IMR-90 (cell line): ENCODE data around the gene ASB9. TPM values are rescaled to one million over a fixed set of nuclear protein-coding genes. Genes with fewer than 3 reads are reported as not detected.

Source experiments
- ATAC-seq: fragments of 200-7000 bp; cut with Tn5 transposase; 2 replicates; pipeline ENCODE4 v1.9.1; 2020; ENCODE audit warnings: low read depth, mild to moderate bottlenecking, moderate library complexity
- BruUV-seq: library from RNA; stranded (reverse); fragments of 400-500 nt; replicated peaks from 2 replicates; lab custom pipeline; 2021; lab: Mats Ljungman, UMichigan
- CTCF ChIA-PET: fragments of 300-600 bp; formaldehyde crosslinking; extraction: SDS; loops from one replicate; lab custom pipeline; 2021; ENCODE audit warnings: antibody characterized with exemption; lab: Yijun Ruan, JAX
- POLR2A ChIA-PET: fragments of 300-600 bp; sonication (Branson Sonifier 250); formaldehyde crosslinking; loops from one replicate; lab custom pipeline; 2022; ENCODE audit warnings: antibody characterized with exemption; ENCODE audit not compliant: unreplicated experiment; lab: Charles Lee
- DNase-seq: peaks from one replicate; pipeline ENCODE4 v3.0.0; 2013
- H2AFZ ChIP-seq: replicated peaks from 2 replicates; pipeline ENCODE3; 2013; ENCODE audit warnings: low read length, mild to moderate bottlenecking; ENCODE audit not compliant: poor library complexity
- H2AK5ac ChIP-seq: 2 replicates; pipeline ENCODE4 v1.6.1; 2013; ENCODE audit warnings: low read depth, low read length, inconsistent platforms
- H2AK9ac ChIP-seq: replicated peaks from 2 replicates; pipeline ENCODE3; 2013; ENCODE audit warnings: mild to moderate bottlenecking, low read depth, low read length, moderate library complexity; ENCODE audit not compliant: poor library complexity
- H2BK120ac ChIP-seq: 2 replicates; pipeline ENCODE4 v1.6.1; 2013; ENCODE audit warnings: low read depth, low read length, inconsistent platforms
- H2BK15ac ChIP-seq: 3 replicates; pipeline ENCODE4 v1.6.1; 2013; ENCODE audit warnings: low read depth, low read length, inconsistent platforms
- H2BK20ac ChIP-seq: 2 replicates; pipeline ENCODE4 v1.6.1; 2013; ENCODE audit warnings: low read depth, mild to moderate bottlenecking, inconsistent platforms, low read length, moderate library complexity
- H2BK5ac ChIP-seq: 2 replicates; pipeline ENCODE4 v1.6.1; 2013; ENCODE audit warnings: mild to moderate bottlenecking, low read depth, low read length, inconsistent platforms; ENCODE audit not compliant: poor library complexity, severe bottlenecking
- H3K14ac ChIP-seq: replicated peaks from 2 replicates; pipeline ENCODE4 v1.6.1; 2013; ENCODE audit warnings: low read depth, low read length, inconsistent platforms
- H3K18ac ChIP-seq: 2 replicates; pipeline ENCODE4 v1.6.1; 2013; ENCODE audit warnings: low read depth, low read length, control low read depth
- H3K23ac ChIP-seq: 2 replicates; pipeline ENCODE4 v1.6.1; 2013; ENCODE audit warnings: low read depth, low read length, inconsistent platforms
- H3K27ac ChIP-seq: 2 replicates; pipeline ENCODE4 v1.5.1; 2013; ENCODE audit warnings: mild to moderate bottlenecking, control low read depth, low read length; ENCODE audit not compliant: insufficient read depth
- H3K27me3 ChIP-seq: 2 replicates; pipeline ENCODE4 v1.6.1; 2013; ENCODE audit warnings: low read length; ENCODE audit not compliant: control insufficient read depth, insufficient read depth
- H3K36me3 ChIP-seq: 2 replicates; pipeline ENCODE4 v1.6.1; 2013; ENCODE audit warnings: low read length, mixed read lengths; ENCODE audit not compliant: control insufficient read depth, insufficient read depth
- H3K4ac ChIP-seq: 2 replicates; pipeline ENCODE4 v1.6.1; 2013; ENCODE audit warnings: low read depth, low read length, inconsistent platforms
- H3K4me1 ChIP-seq: 2 replicates; pipeline ENCODE4 v1.6.1; 2013; ENCODE audit warnings: low read length, mixed read lengths; ENCODE audit not compliant: control insufficient read depth, insufficient read depth
- H3K4me2 ChIP-seq: 2 replicates; pipeline ENCODE4 v1.6.1; 2013; ENCODE audit warnings: low read depth, mild to moderate bottlenecking, control low read depth, low read length, moderate library complexity
- H3K4me3 ChIP-seq: 2 replicates; pipeline ENCODE4 v1.5.1; 2013; ENCODE audit warnings: low read depth, mild to moderate bottlenecking, control low read depth, low read length, moderate library complexity; ENCODE audit not compliant: insufficient read depth
- H3K56ac ChIP-seq: 2 replicates; pipeline ENCODE4 v1.6.1; 2013; ENCODE audit warnings: low read length, inconsistent platforms; ENCODE audit not compliant: insufficient read depth; ENCODE audit errors: extremely low read depth
- H3K79me1 ChIP-seq, 2 experiments: 2 replicates each; pipeline ENCODE4 v1.6.1; 2013; ENCODE audit warnings: low read length in 2 of 2, inconsistent platforms in 1 of 2, low read depth in 1 of 2
- H3K9ac ChIP-seq: 2 replicates; pipeline ENCODE4 v1.6.1; 2013; ENCODE audit warnings: low read depth, low read length, control low read depth
- H3K9me1 ChIP-seq: 2 replicates; pipeline ENCODE4 v1.6.1; 2013; ENCODE audit warnings: low read length, inconsistent platforms; ENCODE audit not compliant: insufficient read depth
- H3K9me3 ChIP-seq: 2 replicates; pipeline ENCODE4 v1.6.1; 2013; ENCODE audit warnings: low read length; ENCODE audit not compliant: control insufficient read depth, insufficient read depth
- H4K20me1 ChIP-seq: 2 replicates; pipeline ENCODE4 v1.6.1; 2013; ENCODE audit warnings: low read length, inconsistent platforms; ENCODE audit not compliant: insufficient read depth
- H4K5ac ChIP-seq: 2 replicates; pipeline ENCODE4 v1.6.1; 2013; ENCODE audit warnings: mild to moderate bottlenecking, low read depth, low read length, control low read depth
- H4K8ac ChIP-seq, 2 experiments: 2 replicates each; pipeline ENCODE4 v1.6.1; 2013; ENCODE audit warnings: low read depth in 2 of 2, low read length in 2 of 2, control low read depth in 1 of 2, inconsistent platforms in 1 of 2
- H4K91ac ChIP-seq: 2 replicates; pipeline ENCODE4 v1.6.1; 2013; ENCODE audit warnings: low read depth, low read length, inconsistent platforms; ENCODE audit not compliant: insufficient read depth
- BHLHE40 ChIP-seq: fragments of 150-350 bp; IDR thresholded peaks from 2 replicates; pipeline ENCODE4 v1.6.1; 2016; ENCODE audit warnings: mild to moderate bottlenecking, low read depth, low read length
- CEBPB ChIP-seq: IDR thresholded peaks from 2 replicates; pipeline ENCODE4 v1.6.1; 2012; ENCODE audit warnings: low read depth, low read length, improper control_type of control experiment
- CHD1 ChIP-seq: IDR thresholded peaks from 2 replicates; pipeline ENCODE4 v1.6.1; 2012; ENCODE audit warnings: low read depth, low read length, improper control_type of control experiment
- ELK1 ChIP-seq: fragments of 150-350 bp; IDR thresholded peaks from 2 replicates; pipeline ENCODE4 v1.6.1; 2016; ENCODE audit warnings: low read depth, mild to moderate bottlenecking, low read length, moderate library complexity, borderline replicate concordance
- FOS ChIP-seq: fragments of 150-350 bp; IDR thresholded peaks from 2 replicates; pipeline ENCODE4 v1.6.1; 2016; ENCODE audit warnings: low read depth, low read length
- MAFK ChIP-seq: IDR thresholded peaks from 2 replicates; pipeline ENCODE4 v1.6.1; 2012; ENCODE audit warnings: low read depth, low read length, improper control_type of control experiment
- MXI1 ChIP-seq: IDR thresholded peaks from 2 replicates; pipeline ENCODE4 v1.6.1; 2012; ENCODE audit warnings: low read depth, mild to moderate bottlenecking, low read length, moderate library complexity, borderline replicate concordance
- NFE2L2 ChIP-seq: fragments of 150-350 bp; IDR thresholded peaks from 2 replicates; pipeline ENCODE4 v1.6.1; 2016; ENCODE audit warnings: low read depth, mild to moderate bottlenecking, low read length
- POLR2A ChIP-seq: IDR thresholded peaks from 2 replicates; pipeline ENCODE4 v1.6.1; 2012; ENCODE audit warnings: mild to moderate bottlenecking, low read depth, low read length
- RAD21 ChIP-seq: IDR thresholded peaks from 2 replicates; pipeline ENCODE4 v1.6.1; 2012; ENCODE audit warnings: low read length, improper control_type of control experiment
- RFX5 ChIP-seq: IDR thresholded peaks from 2 replicates; pipeline ENCODE4 v1.8.0; 2012; ENCODE audit warnings: low read depth, mild to moderate bottlenecking, low read length, moderate library complexity
- SMC3 ChIP-seq: fragments of 150-350 bp; IDR thresholded peaks from 2 replicates; pipeline ENCODE4 v1.6.1; 2016; ENCODE audit warnings: low read depth, mild to moderate bottlenecking, antibody characterized with exemption, low read length, moderate library complexity
- WGBS, 2 experiments: methylation state at CpG; one replicate each; pipeline versions ENCODE4 v1.1.5 to v1.1.7; 2013; ENCODE audit warnings: missing lambda C conversion rate in 2 of 2; ENCODE audit not compliant: insufficient read length in 1 of 2; ENCODE audit errors: extremely low coverage in 2 of 2; 5-methylcytosine and 5-hydroxymethylcytosine counted together
- dilution Hi-C: fragments of 300-500 bp; cut with HindIII; formaldehyde crosslinking; loops from one replicate; pipeline ENCODE4 v1.14.3; 2018; ENCODE audit warnings: low sequenced_read_pairs; ENCODE audit not compliant: unreplicated experiment
- in situ Hi-C: fragments of 300-500 bp; cut with MboI; formaldehyde crosslinking; loops from 3 replicates; pipeline ENCODE4 v1.14.3; 2019; ENCODE audit warnings: low sequenced_read_pairs, inconsistent platforms, mixed read lengths
- intact Hi-C: fragments of 100-400 bp; cut with micrococcal nuclease; formaldehyde crosslinking; loops from 2 replicates; pipeline ENCODE4 v1.10.0; 2022
- polyA plus RNA-seq, 3 experiments: library from polyadenylated mRNA; depleted of rRNA; stranded (reverse); fragments of >200 nt; gene quantifications; 2 replicates each; pipeline ENCODE4 v1.2.3, GENCODE V29; 2012; ENCODE audit warnings: low replicate concordance in 1 of 3
- total RNA-seq: library from RNA; depleted of rRNA; stranded (reverse); fragments of >200 nt; gene quantifications from 2 replicates; pipeline ENCODE4 v1.2.3, GENCODE V29; 2012
- TF ChIP-seq, protein P1 (sequence below): fragments of 150-350 bp; IDR thresholded peaks from 2 replicates; pipeline ENCODE4 v1.6.1; 2017; ENCODE audit warnings: mild to moderate bottlenecking, antibody characterized with exemption, low read length, low read depth
- TF ChIP-seq, protein P2 (sequence below): conservative IDR thresholded peaks from 2 replicates; pipeline ENCODE4 v1.5.1; 2012; ENCODE audit warnings: mild to moderate bottlenecking, low read depth, low read length, improper control_type of control experiment

ASB9 gene
- total and polyA plus RNA-seq, 2 of the 4 experiments (the other 2 are of a cell fraction) = 0.15 to 0.36 TPM

GRCh38 chrX:15206306-15206705, 63.6 kb downstream of the ASB9 start:
- Histone ChIP-seq H2BK120ac (no peak overlapping the region), H3K9ac (no peak overlapping the region), H3K23ac (no peak overlapping the region), H2BK20ac (no peak overlapping the region), H2AFZ (no peak overlapping the region), H3K4me1 (no peaks in the 10 kb centered on the region), H3K4me3 (no peak overlapping the region), H3K56ac (no peak overlapping the region), H3K14ac (no peak overlapping the region), H4K91ac (no peak overlapping the region), H2BK15ac (no peak overlapping the region), H3K4me2 (no peak overlapping the region), H2AK5ac (no peak overlapping the region), H4K5ac (no peak overlapping the region), H3K9me1 (no peaks in the 10 kb centered on the region), H2AK9ac (no peak overlapping the region), H3K79me1 (no peaks in the 10 kb centered on the region), H3K27me3 (no peaks in the 10 kb centered on the region), H3K36me3 (no peaks in the 10 kb centered on the region), H2BK5ac (no peak overlapping the region), H3K4ac (no peak overlapping the region), H4K8ac (no peak overlapping the region), H3K27ac (no peak overlapping the region), H3K18ac (no peak overlapping the region), H4K20me1 (no peaks in the 10 kb centered on the region), H3K9me3 (no peaks in the 10 kb centered on the region)
- BruUV-seq = no TSS peak
- intact Hi-C loops = no loop called here
- TF ChIP-seq, protein P1, sequence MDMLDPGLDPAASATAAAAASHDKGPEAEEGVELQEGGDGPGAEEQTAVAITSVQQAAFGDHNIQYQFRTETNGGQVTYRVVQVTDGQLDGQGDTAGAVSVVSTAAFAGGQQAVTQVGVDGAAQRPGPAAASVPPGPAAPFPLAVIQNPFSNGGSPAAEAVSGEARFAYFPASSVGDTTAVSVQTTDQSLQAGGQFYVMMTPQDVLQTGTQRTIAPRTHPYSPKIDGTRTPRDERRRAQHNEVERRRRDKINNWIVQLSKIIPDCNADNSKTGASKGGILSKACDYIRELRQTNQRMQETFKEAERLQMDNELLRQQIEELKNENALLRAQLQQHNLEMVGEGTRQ = no peak
- TF ChIP-seq FOS = no peak
- no peak for TF ChIP-seq CHD1
- TF ChIP-seq POLR2A = no peak
- TF ChIP-seq BHLHE40 = no peak
- no peak for TF ChIP-seq NFE2L2
- no peak for TF ChIP-seq ELK1
- TF ChIP-seq SMC3 = no peak
- TF ChIP-seq MAFK = no peak
- no peak for TF ChIP-seq CEBPB
- no peak for TF ChIP-seq MXI1
- TF ChIP-seq RAD21 = no peak
- no peak for TF ChIP-seq RFX5
- TF ChIP-seq, protein P2, sequence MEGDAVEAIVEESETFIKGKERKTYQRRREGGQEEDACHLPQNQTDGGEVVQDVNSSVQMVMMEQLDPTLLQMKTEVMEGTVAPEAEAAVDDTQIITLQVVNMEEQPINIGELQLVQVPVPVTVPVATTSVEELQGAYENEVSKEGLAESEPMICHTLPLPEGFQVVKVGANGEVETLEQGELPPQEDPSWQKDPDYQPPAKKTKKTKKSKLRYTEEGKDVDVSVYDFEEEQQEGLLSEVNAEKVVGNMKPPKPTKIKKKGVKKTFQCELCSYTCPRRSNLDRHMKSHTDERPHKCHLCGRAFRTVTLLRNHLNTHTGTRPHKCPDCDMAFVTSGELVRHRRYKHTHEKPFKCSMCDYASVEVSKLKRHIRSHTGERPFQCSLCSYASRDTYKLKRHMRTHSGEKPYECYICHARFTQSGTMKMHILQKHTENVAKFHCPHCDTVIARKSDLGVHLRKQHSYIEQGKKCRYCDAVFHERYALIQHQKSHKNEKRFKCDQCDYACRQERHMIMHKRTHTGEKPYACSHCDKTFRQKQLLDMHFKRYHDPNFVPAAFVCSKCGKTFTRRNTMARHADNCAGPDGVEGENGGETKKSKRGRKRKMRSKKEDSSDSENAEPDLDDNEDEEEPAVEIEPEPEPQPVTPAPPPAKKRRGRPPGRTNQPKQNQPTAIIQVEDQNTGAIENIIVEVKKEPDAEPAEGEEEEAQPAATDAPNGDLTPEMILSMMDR = no peak
- POLR2A ChIA-PET = no interaction called here
- ATAC-seq (no peak), DNase-seq (no peak)
- dilution Hi-C loops = no loop called here
- WGBS, 2 experiments = no CpG with 5 or more reads among the region's 1 CpG
- CTCF ChIA-PET = interaction anchor here (0.5 kb wide), 1 partner anchor 1675 kb away, joined by 4 read pairs; no protein-coding TSS in a partner anchor
- in situ Hi-C loops = no loop called here
